Measurements from ENCODE around the gene KCNMB2.

DNA sequence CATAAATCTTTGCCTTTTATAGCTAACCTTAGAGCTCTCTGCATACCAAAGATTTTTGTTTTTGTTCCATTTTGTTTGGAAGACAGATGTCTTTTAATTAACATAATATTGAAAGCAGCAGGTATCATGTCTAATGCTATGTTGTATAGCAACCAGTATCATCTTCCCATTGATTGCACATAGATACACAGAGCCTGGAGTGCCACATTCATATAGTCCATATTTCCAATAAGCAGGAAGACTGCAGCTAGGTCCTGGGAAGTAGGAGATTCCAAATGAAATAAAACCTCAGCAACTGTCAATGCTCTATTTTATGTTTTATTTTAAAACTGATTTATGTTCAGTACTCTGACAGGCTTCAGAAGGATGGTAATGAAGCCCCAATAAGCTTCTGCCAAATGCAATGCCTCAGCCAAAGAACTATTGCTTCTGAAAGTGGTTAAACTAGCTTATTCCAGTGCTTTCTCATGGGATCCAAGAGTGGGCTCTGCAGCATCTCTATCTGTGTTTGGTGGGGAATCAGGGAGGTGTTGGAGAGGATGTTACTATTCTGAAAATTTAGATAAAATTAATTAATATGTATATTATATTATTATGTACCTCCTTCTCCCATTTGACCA is 6.5 kb upstream of the KCNMB2 start:
- no peak for TF ChIP-seq EP300 (IDR thresholded peaks at IDR 0.05)
- TF ChIP-seq, protein P1, sequence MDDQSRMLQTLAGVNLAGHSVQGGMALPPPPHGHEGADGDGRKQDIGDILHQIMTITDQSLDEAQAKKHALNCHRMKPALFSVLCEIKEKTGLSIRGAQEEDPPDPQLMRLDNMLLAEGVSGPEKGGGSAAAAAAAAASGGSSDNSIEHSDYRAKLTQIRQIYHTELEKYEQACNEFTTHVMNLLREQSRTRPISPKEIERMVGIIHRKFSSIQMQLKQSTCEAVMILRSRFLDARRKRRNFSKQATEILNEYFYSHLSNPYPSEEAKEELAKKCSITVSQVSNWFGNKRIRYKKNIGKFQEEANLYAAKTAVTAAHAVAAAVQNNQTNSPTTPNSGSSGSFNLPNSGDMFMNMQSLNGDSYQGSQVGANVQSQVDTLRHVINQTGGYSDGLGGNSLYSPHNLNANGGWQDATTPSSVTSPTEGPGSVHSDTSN (IDR thresholded peaks at IDR 0.05) = no peak
- TF ChIP-seq POLR2A (IDR thresholded peaks at IDR 0.05; ENCODE audit: low read length) = no peak
- no peak for TF ChIP-seq CHD2 (IDR thresholded peaks at IDR 0.05; ENCODE audit: low read length, partially characterized antibody)
- TF ChIP-seq SMC3 (IDR thresholded peaks at IDR 0.05) = no peak
- TF ChIP-seq, protein P2, sequence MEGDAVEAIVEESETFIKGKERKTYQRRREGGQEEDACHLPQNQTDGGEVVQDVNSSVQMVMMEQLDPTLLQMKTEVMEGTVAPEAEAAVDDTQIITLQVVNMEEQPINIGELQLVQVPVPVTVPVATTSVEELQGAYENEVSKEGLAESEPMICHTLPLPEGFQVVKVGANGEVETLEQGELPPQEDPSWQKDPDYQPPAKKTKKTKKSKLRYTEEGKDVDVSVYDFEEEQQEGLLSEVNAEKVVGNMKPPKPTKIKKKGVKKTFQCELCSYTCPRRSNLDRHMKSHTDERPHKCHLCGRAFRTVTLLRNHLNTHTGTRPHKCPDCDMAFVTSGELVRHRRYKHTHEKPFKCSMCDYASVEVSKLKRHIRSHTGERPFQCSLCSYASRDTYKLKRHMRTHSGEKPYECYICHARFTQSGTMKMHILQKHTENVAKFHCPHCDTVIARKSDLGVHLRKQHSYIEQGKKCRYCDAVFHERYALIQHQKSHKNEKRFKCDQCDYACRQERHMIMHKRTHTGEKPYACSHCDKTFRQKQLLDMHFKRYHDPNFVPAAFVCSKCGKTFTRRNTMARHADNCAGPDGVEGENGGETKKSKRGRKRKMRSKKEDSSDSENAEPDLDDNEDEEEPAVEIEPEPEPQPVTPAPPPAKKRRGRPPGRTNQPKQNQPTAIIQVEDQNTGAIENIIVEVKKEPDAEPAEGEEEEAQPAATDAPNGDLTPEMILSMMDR (IDR thresholded peaks at IDR 0.05) = no peak
- TF ChIP-seq RCOR1 (IDR thresholded peaks at IDR 0.05; ENCODE audit: low read depth, low read length) = no peak
- no peak for TF ChIP-seq ELK1 (IDR thresholded peaks at IDR 0.05; ENCODE audit: low read depth, low read length)
- no peak for TF ChIP-seq HDAC2 (IDR thresholded peaks at IDR 0.05)
- TF ChIP-seq REST (IDR thresholded peaks at IDR 0.05) = no peak
- no peak for TF ChIP-seq RAD21 (conservative IDR thresholded peaks at IDR 0.05 in 1 of 2, IDR thresholded peaks at IDR 0.05 in 1 of 2)
- TF ChIP-seq RFX5 (IDR thresholded peaks at IDR 0.05) = no peak
- no peak for TF ChIP-seq ESRRA (IDR thresholded peaks at IDR 0.05; ENCODE audit: borderline replicate concordance, low read length)
- no peak for TF ChIP-seq PHF8 (IDR thresholded peaks at IDR 0.05; ENCODE audit: borderline replicate concordance, low read depth)

Data from A549 (cell line).